ENCODE measurements around the gene USPL1.
A peak's percentile ranks its signal among the peaks of the same experiment; 100 is the strongest.

USPL1 gene

DNA sequence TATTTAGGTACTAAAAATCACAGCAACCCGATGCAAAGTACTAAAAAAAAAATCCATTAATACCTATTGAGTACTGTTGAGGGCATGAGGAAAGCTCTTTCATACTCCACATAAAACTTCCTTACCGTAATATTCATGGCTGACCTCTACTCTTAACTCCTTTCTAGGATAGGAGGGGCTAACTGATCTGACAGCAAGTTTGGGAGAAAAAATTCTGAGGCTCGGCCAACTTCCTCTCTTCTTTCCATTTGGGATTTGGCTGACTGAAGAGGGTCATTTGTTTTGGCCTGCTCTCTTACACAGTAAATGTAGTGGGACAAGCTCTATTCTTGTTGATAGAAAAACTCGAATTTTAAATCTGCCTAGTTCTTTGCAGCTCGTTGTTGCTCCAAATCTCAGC lies 9.4 kb upstream of the USPL1 start:
- ChIA-PET POLR2A (interaction anchor here (1.1 kb wide), 1 partner anchor 9 kb away, joined by 5 read pairs; no protein-coding TSS in a partner anchor), CTCF (interaction anchor here (0.7 to 2.4 kb wide), 2 partner anchors 10 to 476 kb away, joined by 3 to 6 read pairs; no protein-coding TSS in a partner anchor)
- TF ChIP-seq, protein P1, sequence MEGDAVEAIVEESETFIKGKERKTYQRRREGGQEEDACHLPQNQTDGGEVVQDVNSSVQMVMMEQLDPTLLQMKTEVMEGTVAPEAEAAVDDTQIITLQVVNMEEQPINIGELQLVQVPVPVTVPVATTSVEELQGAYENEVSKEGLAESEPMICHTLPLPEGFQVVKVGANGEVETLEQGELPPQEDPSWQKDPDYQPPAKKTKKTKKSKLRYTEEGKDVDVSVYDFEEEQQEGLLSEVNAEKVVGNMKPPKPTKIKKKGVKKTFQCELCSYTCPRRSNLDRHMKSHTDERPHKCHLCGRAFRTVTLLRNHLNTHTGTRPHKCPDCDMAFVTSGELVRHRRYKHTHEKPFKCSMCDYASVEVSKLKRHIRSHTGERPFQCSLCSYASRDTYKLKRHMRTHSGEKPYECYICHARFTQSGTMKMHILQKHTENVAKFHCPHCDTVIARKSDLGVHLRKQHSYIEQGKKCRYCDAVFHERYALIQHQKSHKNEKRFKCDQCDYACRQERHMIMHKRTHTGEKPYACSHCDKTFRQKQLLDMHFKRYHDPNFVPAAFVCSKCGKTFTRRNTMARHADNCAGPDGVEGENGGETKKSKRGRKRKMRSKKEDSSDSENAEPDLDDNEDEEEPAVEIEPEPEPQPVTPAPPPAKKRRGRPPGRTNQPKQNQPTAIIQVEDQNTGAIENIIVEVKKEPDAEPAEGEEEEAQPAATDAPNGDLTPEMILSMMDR (IDR thresholded peaks at IDR 0.05; ENCODE audit: insufficient read depth, low read length, missing control alignments): no peak
- DNase-seq (ENCODE audit: low read depth, low spot score): no peak
- H3K4me3 ChIP-seq (ENCODE audit: low read depth, low read length): no peak overlapping the region

DNA sequence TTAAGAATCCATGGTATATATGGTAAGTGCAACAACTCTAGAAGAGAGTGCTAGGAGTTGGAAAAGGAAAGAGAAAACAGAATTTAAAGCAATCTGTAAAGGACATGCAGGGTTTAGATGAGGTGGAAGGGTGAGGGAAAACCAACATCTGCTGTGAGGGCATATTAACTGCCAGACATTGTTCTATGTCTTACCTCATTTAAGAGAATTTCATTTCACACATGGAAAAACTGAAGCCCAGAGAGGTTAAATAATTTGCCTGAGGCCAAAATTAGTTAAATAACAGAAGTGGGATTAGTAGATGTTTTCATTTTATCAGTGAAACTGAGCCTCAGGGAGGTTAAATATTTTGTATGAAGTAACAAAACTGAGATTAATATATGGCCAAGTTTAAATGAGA lies 7.4 kb upstream of the USPL1 start:
- DNase-seq (ENCODE audit: low read depth, low spot score): no peak
- CTCF ChIA-PET: no interaction called here

DNA sequence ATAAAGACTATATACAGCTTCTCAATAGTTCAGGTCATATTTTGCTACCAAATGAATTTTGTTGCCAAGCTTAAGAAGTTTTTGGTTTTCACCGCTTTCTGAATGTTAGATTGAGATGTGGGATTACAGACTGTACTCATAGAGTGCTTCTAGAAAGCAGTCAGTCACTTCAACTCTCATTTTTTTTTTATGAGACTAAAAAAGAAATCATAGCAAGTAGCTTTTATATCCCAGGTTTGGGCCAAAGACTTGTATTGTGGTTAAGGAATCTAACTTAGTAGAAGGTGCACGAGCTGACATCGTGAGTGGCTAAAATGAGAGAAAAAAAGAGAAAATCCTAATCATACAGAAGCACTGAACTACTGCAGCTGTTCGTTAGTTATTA lies 2.2 kb upstream of the USPL1 start:
- POLR2A ChIA-PET: no interaction called here
- TF ChIP-seq, protein P1 (IDR thresholded peaks at IDR 0.05; ENCODE audit: insufficient read depth, low read length, missing control alignments): no peak
- CTCF ChIA-PET: interaction anchor here (0.9 to 2.5 kb wide), 9 partner anchors 34 to 483 kb away, joined by 3 to 9 read pairs (median 4); no protein-coding TSS in a partner anchor
- no peak for DNase-seq (ENCODE audit: low read depth, low spot score)
- peak overlapping the region; percentile 93 for H3K4me3 ChIP-seq (ENCODE audit: low read depth, low read length)

More for the DNA sequence above, 7.4 kb upstream of the USPL1 start:
- no peak overlapping the region for H3K4me3 ChIP-seq (ENCODE audit: low read depth, low read length)
- TF ChIP-seq, protein P1 (IDR thresholded peaks at IDR 0.05; ENCODE audit: insufficient read depth, low read length, missing control alignments): no peak
- POLR2A ChIA-PET: no interaction called here

DNA sequence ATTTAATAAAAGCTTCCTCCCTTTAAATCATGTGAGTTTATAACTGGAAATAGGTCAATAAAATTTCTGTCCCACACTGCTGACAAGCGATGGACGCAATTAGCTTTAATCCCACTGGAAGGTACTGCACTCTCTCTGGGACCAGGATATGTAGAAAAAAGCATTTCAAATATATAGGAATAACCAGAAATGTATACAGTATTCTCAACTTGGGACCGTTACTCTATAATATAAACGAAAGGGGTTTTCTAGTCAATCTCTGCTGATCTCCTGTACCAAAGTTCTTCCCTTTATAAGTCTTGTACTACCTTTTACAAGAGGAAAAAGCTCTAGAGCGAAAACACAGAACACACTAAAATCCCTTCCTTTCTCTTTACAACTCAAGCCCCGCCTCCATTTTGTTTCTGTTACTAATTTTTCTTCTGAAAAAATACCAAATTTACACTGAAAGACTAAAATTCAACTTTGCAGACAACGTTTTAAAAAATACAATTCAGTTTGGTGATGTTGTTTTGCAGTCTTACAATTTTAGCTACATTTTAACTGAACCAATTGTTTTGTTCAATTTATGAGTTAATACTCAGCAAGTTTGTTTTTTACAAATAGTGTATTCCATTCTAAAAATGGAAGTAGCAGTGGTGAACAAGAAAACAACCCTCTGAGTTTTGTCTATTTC lies 1.7 kb upstream of the USPL1 start:
- TF ChIP-seq, protein P1 (IDR thresholded peaks at IDR 0.05; ENCODE audit: insufficient read depth, low read length, missing control alignments): no peak
- POLR2A ChIA-PET: interaction anchor here (1.3 kb wide), 1 partner anchor 194 kb away, joined by 4 read pairs; the partner anchor contains the start of gene UBE2L5
- H3K4me3 ChIP-seq (ENCODE audit: low read depth, low read length): peak overlapping the region; percentile 93
- no peak for DNase-seq (ENCODE audit: low read depth, low spot score)
- CTCF ChIA-PET: interaction anchor here (0.8 to 2.5 kb wide), 11 partner anchors 34 to 484 kb away, joined by 3 to 9 read pairs (median 4); no protein-coding TSS in a partner anchor

DNA sequence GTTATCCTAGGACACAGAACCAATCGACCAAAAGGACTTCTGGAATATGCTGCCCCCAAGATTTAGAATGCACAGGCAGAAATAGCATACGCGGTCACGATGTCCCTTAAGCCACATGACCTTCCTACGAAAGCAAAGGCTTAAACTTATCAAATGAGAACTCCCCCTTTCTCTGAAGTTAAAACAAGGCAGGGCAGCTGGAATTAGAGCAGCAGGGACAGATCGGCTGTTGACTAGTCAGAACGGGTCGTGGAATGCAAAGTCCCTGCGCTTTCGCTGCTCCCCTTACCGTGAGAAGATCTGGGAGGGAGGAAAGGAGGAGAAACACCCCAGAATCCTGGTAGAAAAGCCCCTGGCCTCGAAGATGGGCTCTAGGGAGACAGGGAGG lies 799 bp upstream of the USPL1 start:
- peak; percentile 62 for DNase-seq (ENCODE audit: low read depth, low spot score)
- CTCF ChIA-PET: interaction anchor here (1.0 to 2.5 kb wide), 4 partner anchors 46 to 188 kb away, joined by 3 to 9 read pairs (median 4); no protein-coding TSS in a partner anchor
- TF ChIP-seq, protein P1 (IDR thresholded peaks at IDR 0.05; ENCODE audit: insufficient read depth, low read length, missing control alignments): no peak
- peak overlapping the region; percentile 93 for H3K4me3 ChIP-seq (ENCODE audit: low read depth, low read length)
- POLR2A ChIA-PET: interaction anchor here (0.7 to 2.1 kb wide), 12 partner anchors 9 to 429 kb away, joined by 3 to 8 read pairs (median 4); partner anchors contain the start of genes HMGB1 and UBE2L5

DNA sequence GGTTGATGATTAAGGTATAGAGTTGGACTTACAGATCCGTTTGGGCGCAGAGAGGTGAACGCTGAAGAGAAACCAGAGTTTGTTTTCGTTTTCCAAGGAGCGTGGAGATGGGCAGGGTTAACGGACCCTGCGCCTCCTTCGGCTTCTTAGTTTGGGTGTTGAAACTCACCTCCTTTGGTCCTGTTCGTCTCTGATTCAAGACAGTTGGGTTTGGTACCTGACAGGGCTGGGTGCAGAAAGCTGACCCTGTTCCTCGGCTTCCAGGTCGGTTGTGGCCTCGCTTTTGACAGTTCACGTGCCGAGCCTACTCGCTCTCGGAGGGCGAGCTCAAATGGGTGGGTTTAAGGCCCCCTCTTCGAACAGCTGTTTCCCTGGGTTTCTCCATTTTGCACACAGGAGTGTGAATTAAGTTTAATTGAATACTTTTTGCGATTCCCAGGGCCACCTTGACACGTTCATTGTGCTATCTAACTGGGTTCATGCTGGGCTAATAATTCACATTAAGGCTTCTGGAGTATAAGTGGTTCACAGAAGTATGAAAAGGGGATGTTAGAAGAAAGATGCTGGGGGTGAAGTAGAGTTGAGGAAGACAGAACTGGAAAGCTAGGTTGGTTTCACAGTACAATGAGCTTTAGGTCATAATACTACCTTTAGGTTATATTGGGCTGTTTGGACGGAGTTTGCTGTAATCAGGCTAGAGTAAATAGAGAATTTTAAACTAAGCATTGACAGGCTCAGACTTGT lies 638 bp downstream of the USPL1 start:
- ChIA-PET CTCF (interaction anchor here (0.6 to 1.5 kb wide), 4 partner anchors 10 to 247 kb away, joined by 3 to 7 read pairs (median 3); no protein-coding TSS in a partner anchor), POLR2A (interaction anchor here (0.6 to 2.1 kb wide), 5 partner anchors 11 to 393 kb away, joined by 3 to 8 read pairs (median 4); no protein-coding TSS in a partner anchor)
- no peak for DNase-seq (ENCODE audit: low read depth, low spot score)
- TF ChIP-seq, protein P1 (IDR thresholded peaks at IDR 0.05; ENCODE audit: insufficient read depth, low read length, missing control alignments): no peak
- peak overlapping the region; percentile 93 for H3K4me3 ChIP-seq (ENCODE audit: low read depth, low read length)

All from AG04449 (cell line).